ENCODE results near the gene SPINT1. TPM values are rescaled to one million over a fixed set of nuclear protein-coding genes. Genes with fewer than 3 reads are reported as not detected.

Gene SPINT1
- total and polyA plus RNA-seq, 2 of the 13 experiments (the other 11 are each of a cell fraction or from before 2014, with no cell fraction given), result 0.49 to 2.5 TPM

DNA sequence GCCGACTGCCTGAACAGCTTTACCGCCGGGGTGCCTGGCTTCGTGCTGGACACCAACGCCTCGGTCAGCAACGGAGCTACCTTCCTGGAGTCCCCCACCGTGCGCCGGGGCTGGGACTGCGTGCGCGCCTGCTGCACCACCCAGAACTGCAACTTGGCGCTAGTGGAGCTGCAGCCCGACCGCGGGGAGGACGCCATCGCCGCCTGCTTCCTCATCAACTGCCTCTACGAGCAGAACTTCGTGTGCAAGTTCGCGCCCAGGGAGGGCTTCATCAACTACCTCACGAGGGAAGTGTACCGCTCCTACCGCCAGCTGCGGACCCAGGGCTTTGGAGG is 815 bp downstream of the SPINT1 start:
- FAIRE-seq (no peak), DNase-seq (ENCODE audit: low spot score) (no peak), ATAC-seq (no peak)
- peaks cover 48% of the 10 kb centered on the region for H3K4me1 ChIP-seq (ENCODE audit: insufficient read depth, low read length)
- H4K20me1 ChIP-seq (ENCODE audit: insufficient read depth, low read length), result no peaks in the 10 kb centered on the region
- no peaks in the 10 kb centered on the region for H3K36me3 ChIP-seq (replicated peaks in 1 of 2; ENCODE audit: control insufficient read depth in 1 of 2, insufficient read depth in 2 of 2, low read length in 2 of 2)
- ChIA-PET POLR2A (no interaction called here), CTCF (ENCODE audit: low intra/inter-chr PET ratio, low total read pairs) (no interaction called here)
- H2AFZ ChIP-seq (ENCODE audit: low read length), result no peak overlapping the region
- BruUV-seq (replicated peaks), result no TSS peak
- no peak overlapping the region for H3K4me3 ChIP-seq (replicated peaks in 1 of 3; ENCODE audit: insufficient read depth in 1 of 3, low read depth in 2 of 3, low read length in 3 of 3)
- in situ Hi-C loops (cut with HindIII; ENCODE audit: extremely low pct_ligation_motif_present, low pct_unique_long_range_greater_than_20kb), result no loop called here
- 89% methylated on average over 20 of the region's 28 CpGs for WGBS (ENCODE audit: low lambda C conversion rate)
- no peak overlapping the region for H3K9ac ChIP-seq (ENCODE audit: insufficient read depth, low read depth, low read length)
- no peak overlapping the region for H3K4me2 ChIP-seq (ENCODE audit: low read depth, low read length)
- TF ChIP-seq ZBTB33 (CRISPR knock-in tag; IDR thresholded peaks at IDR 0.05) (peak; percentile 57; the same call in 1 of the 2 replicates), TBX3 (IDR thresholded peaks at IDR 0.05; ENCODE audit: borderline replicate concordance) (no peak)
- H3K27ac ChIP-seq (ENCODE audit: extremely low read length, insufficient read depth, low read length), result no peak overlapping the region
- intact Hi-C loops (cut with micrococcal nuclease; ENCODE audit: unreplicated experiment), result no loop called here
- H3K9me3 ChIP-seq (ENCODE audit: low read length), result no peaks in the 10 kb centered on the region
- no peaks in the 10 kb centered on the region for H3K79me2 ChIP-seq (ENCODE audit: insufficient read depth, low read length)
- H3K27me3 ChIP-seq (ENCODE audit: control insufficient read depth in 1 of 2, insufficient read depth in 2 of 2, low read length in 2 of 2), result peaks cover 4 to 17% of the 10 kb centered on the region in 2 experiments; a peak in 3 of 5 replicates

DNA sequence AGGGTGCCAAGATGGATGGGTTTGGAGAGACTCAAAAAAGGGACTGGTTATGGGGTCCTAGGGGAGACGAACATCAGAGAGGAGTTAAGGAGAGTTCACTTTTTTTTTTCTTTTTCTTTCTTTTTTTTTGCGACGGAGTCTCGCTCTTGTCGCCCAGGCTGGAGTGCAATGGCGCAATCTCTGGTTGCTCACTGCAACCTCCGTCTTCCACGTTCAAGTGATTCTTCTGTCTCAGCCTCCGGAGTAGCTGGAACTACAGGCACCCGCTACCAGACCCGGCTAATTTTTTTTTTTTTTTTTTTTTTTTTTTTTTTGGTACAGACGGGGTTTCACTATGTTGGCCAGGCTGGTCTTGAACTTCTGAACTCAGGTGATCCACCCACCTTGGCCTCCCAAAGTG is 1.2 kb downstream of the SPINT1 start:
- H2AFZ ChIP-seq (ENCODE audit: low read length), result no peak overlapping the region
- H3K36me3 ChIP-seq (replicated peaks in 1 of 2; ENCODE audit: control insufficient read depth in 1 of 2, insufficient read depth in 2 of 2, low read length in 2 of 2), result no peaks in the 10 kb centered on the region
- H3K27me3 ChIP-seq (ENCODE audit: control insufficient read depth in 1 of 2, insufficient read depth in 2 of 2, low read length in 2 of 2), result peaks cover 4 to 17% of the 10 kb centered on the region in 2 experiments; a peak in 3 of 5 replicates
- FAIRE-seq (no peak), ATAC-seq (no peak), DNase-seq (ENCODE audit: low spot score) (no peak)
- H3K27ac ChIP-seq (ENCODE audit: extremely low read length, insufficient read depth, low read length), result no peak overlapping the region
- no peaks in the 10 kb centered on the region for H3K9me3 ChIP-seq (ENCODE audit: low read length)
- ChIA-PET CTCF (ENCODE audit: low intra/inter-chr PET ratio, low total read pairs) (no interaction called here), POLR2A (interaction anchor here (1.0 kb wide), 1 partner anchor 14 kb away, joined by 3 read pairs; no protein-coding TSS in a partner anchor)
- 68% methylated on average over 12 of the region's 12 CpGs for WGBS (ENCODE audit: low lambda C conversion rate)
- H3K79me2 ChIP-seq (ENCODE audit: insufficient read depth, low read length), result no peaks in the 10 kb centered on the region
- no peak overlapping the region for H3K9ac ChIP-seq (ENCODE audit: insufficient read depth, low read depth, low read length)
- no TSS peak for BruUV-seq (replicated peaks)
- no peaks in the 10 kb centered on the region for H4K20me1 ChIP-seq (ENCODE audit: insufficient read depth, low read length)
- intact Hi-C loops (cut with micrococcal nuclease; ENCODE audit: unreplicated experiment), result no loop called here
- no peak overlapping the region for H3K4me3 ChIP-seq (replicated peaks in 1 of 3; ENCODE audit: insufficient read depth in 1 of 3, low read depth in 2 of 3, low read length in 3 of 3)
- TF ChIP-seq SRF (IDR thresholded peaks at IDR 0.05; ENCODE audit: low read depth, low read length), result no peak
- no peak for TF ChIP-seq STAG1 (CRISPR knock-in tag; IDR thresholded peaks at IDR 0.05)
- no peak for TF ChIP-seq TEF (CRISPR knock-in tag; IDR thresholded peaks at IDR 0.05)
- TF ChIP-seq MXI1 (IDR thresholded peaks at IDR 0.05; ENCODE audit: borderline replicate concordance, low read depth, low read length), result no peak
- no peak for TF ChIP-seq CEBPG (CRISPR knock-in tag; IDR thresholded peaks at IDR 0.05)
- no peak for TF ChIP-seq KLF16 (CRISPR knock-in tag; IDR thresholded peaks at IDR 0.05)
- no peak for TF ChIP-seq KLF9 (CRISPR knock-in tag; IDR thresholded peaks at IDR 0.05; ENCODE audit: low read depth)
- TF ChIP-seq, protein P1, sequence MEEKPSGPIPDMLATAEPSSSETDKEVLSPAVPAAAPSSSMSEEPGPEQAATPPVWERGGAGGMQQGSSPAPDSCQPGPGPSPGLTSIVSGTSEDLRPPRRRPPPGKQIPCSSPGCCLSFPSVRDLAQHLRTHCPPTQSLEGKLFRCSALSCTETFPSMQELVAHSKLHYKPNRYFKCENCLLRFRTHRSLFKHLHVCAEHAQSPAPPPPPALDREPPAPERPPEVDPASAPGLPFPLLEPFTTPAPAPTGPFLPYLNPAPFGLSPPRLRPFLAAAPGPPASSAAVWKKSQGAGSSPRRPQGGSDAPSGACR (CRISPR knock-in tag; IDR thresholded peaks at IDR 0.05), result no peak
- TF ChIP-seq ZNF367 (CRISPR knock-in tag; IDR thresholded peaks at IDR 0.05; ENCODE audit: borderline replicate concordance), result no peak
- TF ChIP-seq MATR3 (CRISPR knock-in tag; IDR thresholded peaks at IDR 0.05), result no peak
- TF ChIP-seq POLR2AphosphoS2 (IDR thresholded peaks at IDR 0.05; ENCODE audit: low read depth, low read length), result no peak
- no peak for TF ChIP-seq TRIM24 (CRISPR knock-in tag; IDR thresholded peaks at IDR 0.05)
- no peak for TF ChIP-seq ZFYVE20 (CRISPR knock-in tag; IDR thresholded peaks at IDR 0.05; ENCODE audit: borderline replicate concordance, low read depth)
- TF ChIP-seq ADNP (CRISPR knock-in tag; IDR thresholded peaks at IDR 0.05), result no peak
- in situ Hi-C loops (cut with HindIII; ENCODE audit: extremely low pct_ligation_motif_present, low pct_unique_long_range_greater_than_20kb), result no loop called here
- no peak overlapping the region for H3K4me2 ChIP-seq (ENCODE audit: low read depth, low read length)
- H3K4me1 ChIP-seq (ENCODE audit: insufficient read depth, low read length), result peaks cover 49% of the 10 kb centered on the region
